Prostate gland (tissue), 2 donors: ENCODE measurements around the gene CD83. TPM values are rescaled to one million over a fixed set of nuclear protein-coding genes. Genes with fewer than 3 reads are reported as not detected.

Source experiments
- DNase-seq: peaks from one replicate; pipeline ENCODE4 v3.0.0-alpha.2; 2019; ENCODE audit warnings: low spot score
- H3K27ac ChIP-seq, 2 donors: fragments of 200-600 bp; sonication (generic); 2 replicates each; pipeline ENCODE4 v1.5.1; 2017 to 2019
- H3K27me3 ChIP-seq: fragments of 200-600 bp; sonication (generic); replicated peaks from 2 replicates; pipeline ENCODE4 v1.5.1; 2019; ENCODE audit not compliant: insufficient read depth
- H3K36me3 ChIP-seq, 2 donors: fragments of 200-600 bp; sonication (generic); 1 replicate in 1 of 2; 2 replicates in 1 of 2; pipeline versions ENCODE4 v1.5.1 to v1.8.1; 2017 to 2019
- H3K4me1 ChIP-seq: fragments of 200-600 bp; sonication (generic); replicated peaks from 2 replicates; pipeline ENCODE4 v1.5.1; 2019
- H3K4me3 ChIP-seq, 2 donors: fragments of 200-600 bp; sonication (generic); 2 replicates each; pipeline ENCODE4 v1.5.1; 2017 to 2019
- H3K9me3 ChIP-seq: fragments of 200-600 bp; sonication (generic); 2 replicates; pipeline ENCODE4 v1.5.1; 2017
- CTCF ChIP-seq, 4 experiments: fragments of 200-600 bp in 2 of 4; fragments of 450-650 bp in 2 of 4; sonication (generic) in 2 of 4; IDR thresholded peaks; 1 replicate in 3 of 4; 2 replicates in 1 of 4; pipeline ENCODE4 v1.5.1; 2016 to 2019; ENCODE audit warnings: antibody characterized with exemption in 4 of 4, mild to moderate bottlenecking in 2 of 4, moderate library complexity in 2 of 4
- POLR2A ChIP-seq: fragments of 450-650 bp; IDR thresholded peaks from one replicate; pipeline ENCODE4 v1.6.1; 2016; ENCODE audit warnings: antibody characterized with exemption, mild to moderate bottlenecking
- POLR2AphosphoS5 ChIP-seq: sonication (generic); formaldehyde crosslinking; IDR thresholded peaks from one replicate; pipeline ENCODE4 v1.6.1; 2017; ENCODE audit warnings: antibody characterized with exemption
- WGBS: methylation state at CpG from one replicate; pipeline ENCODE4 v1.1.5; 2018; 5-methylcytosine and 5-hydroxymethylcytosine counted together
- intact Hi-C: fragments of 100-400 bp; cut with DNase I; formaldehyde crosslinking; loops from one replicate; pipeline ENCODE4 v1.14.2; 2022
- total RNA-seq, 2 donors: library from RNA; depleted of rRNA; stranded (reverse); fragments of >200 nt; gene quantifications; one replicate each; pipeline ENCODE4 v1.1.0, GENCODE V29; 2016

CD83 gene
- total RNA-seq, 2 donors from 2014 or later: 5.5 to 5.7 TPM

DNA sequence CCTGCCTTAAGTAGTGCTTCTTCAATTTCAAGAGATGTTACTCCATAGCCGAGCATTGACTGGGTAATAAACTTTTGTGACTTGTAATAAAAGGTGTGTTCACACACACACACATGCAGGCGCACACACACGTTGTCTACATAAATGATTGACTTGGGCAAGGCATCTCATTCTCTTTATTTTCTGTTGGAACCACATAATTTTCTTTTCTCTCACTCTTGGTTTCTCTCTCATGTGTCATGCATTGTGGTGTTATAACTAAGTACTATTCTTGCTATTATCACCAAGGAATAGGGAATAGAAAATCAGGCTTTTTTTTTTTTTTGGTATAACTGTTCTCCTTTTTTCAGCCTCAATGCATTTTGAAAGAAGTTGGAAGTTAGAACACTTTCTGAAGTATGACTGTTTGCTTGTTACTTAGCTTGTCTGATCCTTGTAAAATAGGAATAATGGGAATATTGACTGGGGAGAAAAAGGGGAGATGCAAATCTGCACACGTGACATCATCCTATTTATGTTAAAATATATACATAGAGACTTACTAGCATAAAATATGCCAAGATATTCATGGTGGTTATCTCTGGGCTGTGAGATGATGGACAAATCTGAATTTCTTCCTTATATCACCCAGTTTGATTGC lies 26.1 kb upstream of the CD83 start:
- WGBS: 68% methylated on average over 4 of the region's 4 CpGs
- peaks cover 4% of the 10 kb centered on the region for H3K4me1 ChIP-seq
- intact Hi-C loops: no loop called here
- TF ChIP-seq POLR2AphosphoS5: no peak
- TF ChIP-seq POLR2A: no peak
- TF ChIP-seq CTCF (IDR thresholded peaks at IDR 0.05): no peak
- no peak for DNase-seq
- no peak overlapping the region for H3K27ac ChIP-seq
- H3K27me3 ChIP-seq: no peaks in the 10 kb centered on the region
- no peaks in the 10 kb centered on the region for H3K9me3 ChIP-seq
- no peak overlapping the region for H3K4me3 ChIP-seq
- no peaks in the 10 kb centered on the region for H3K36me3 ChIP-seq

GRCh38 chr6:14092316-14092715 lies 25.3 kb upstream of the CD83 start:
- WGBS: 62% methylated on average over 3 of the region's 3 CpGs
- no peak overlapping the region for H3K4me3 ChIP-seq
- H3K27me3 ChIP-seq: no peaks in the 10 kb centered on the region

DNA sequence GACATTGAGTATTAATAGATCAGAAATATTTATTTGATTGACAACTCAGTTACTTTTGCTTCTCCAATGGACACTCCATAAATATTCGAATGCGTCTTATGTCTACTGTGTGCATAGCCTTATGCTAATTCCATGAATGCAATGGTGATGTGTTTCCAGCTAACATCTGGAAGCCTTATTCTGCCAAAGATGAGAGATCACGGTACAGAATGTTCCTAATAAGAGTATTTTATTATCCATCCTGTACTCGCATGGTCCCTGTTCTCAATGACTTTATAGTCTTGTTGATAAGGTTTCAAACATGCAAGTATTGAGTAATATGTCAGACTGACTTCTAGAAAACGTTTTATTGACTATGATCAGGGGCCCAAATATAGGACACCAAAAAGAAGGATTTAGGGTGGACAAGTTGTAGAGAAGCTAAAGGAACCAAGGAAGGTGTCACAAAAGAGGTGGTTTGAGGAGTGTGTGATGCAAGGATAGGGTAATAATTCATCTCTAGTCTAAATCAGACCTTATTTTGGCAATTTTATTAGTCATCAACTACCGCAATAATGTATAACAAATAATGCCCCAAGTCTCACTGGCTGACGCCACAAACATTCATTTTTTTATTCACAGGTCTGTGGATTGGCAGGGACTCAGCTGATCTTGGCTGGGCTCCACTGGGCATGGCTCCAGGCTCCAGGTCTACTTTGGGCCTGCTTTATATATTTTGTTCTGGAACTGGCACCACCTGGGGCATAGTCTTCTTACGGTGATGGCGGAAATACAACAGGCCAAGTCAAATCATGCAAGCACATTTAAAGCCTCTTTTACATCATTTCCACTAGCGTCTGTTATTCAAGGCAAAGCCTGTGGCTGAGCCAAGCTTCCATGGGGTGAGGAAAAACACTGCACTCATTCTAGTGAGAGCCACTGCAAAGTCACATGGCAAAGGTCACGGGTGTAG lies 24.5 kb upstream of the CD83 start:
- intact Hi-C loops: no loop called here
- Histone ChIP-seq H3K9me3 (no peaks in the 10 kb centered on the region), H3K4me1 (peaks cover 4% of the 10 kb centered on the region), H3K36me3 (no peaks in the 10 kb centered on the region), H3K27ac (peak overlapping the region; percentile 47 to 65), H3K27me3 (no peaks in the 10 kb centered on the region), H3K4me3 (no peak overlapping the region)
- peak; percentile 72 for DNase-seq
- TF ChIP-seq CTCF (IDR thresholded peaks at IDR 0.05) (no peak), POLR2AphosphoS5 (peak; percentile 91)
- 24% methylated on average over 11 of the region's 11 CpGs for WGBS

More at GRCh38 chr6:14092316-14092715, 25.3 kb upstream of the CD83 start:
- Histone ChIP-seq H3K27ac (peak overlapping the region; percentile 47 to 65), H3K36me3 (no peaks in the 10 kb centered on the region), H3K4me1 (peaks cover 4% of the 10 kb centered on the region), H3K9me3 (no peaks in the 10 kb centered on the region)
- no peak for TF ChIP-seq CTCF (IDR thresholded peaks at IDR 0.05)
- TF ChIP-seq POLR2A: no peak
- TF ChIP-seq POLR2AphosphoS5: no peak
- DNase-seq: no peak
- intact Hi-C loops: no loop called here

DNA sequence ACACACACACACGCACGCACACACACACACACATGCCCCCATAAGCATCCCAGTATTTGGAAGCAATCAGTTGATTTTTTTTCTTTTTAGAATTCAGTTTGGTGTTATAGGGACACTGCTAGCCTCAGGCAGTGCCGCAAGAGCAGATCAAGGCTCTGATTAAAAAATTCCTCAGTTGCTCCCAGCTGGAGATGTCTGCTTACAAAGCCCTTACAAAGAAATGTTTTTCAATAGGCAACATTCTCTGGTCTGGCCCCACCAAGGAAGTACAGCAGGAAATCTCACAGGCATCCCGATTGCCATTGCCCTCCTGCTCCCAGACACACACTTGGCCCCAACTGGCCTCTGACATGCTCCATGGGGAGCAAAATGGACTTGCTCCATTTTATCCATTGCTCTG lies 22.9 kb upstream of the CD83 start:
- peaks cover 4% of the 10 kb centered on the region for H3K4me1 ChIP-seq
- intact Hi-C loops: no loop called here
- TF ChIP-seq POLR2AphosphoS5 (no peak), CTCF (IDR thresholded peaks at IDR 0.05) (no peak), POLR2A (no peak)
- no peak for DNase-seq
- no peak overlapping the region for H3K4me3 ChIP-seq
- peak overlapping the region; percentile 47 to 65 for H3K27ac ChIP-seq
- H3K36me3 ChIP-seq: no peaks in the 10 kb centered on the region
- 79% methylated on average over 4 of the region's 4 CpGs for WGBS
- no peaks in the 10 kb centered on the region for H3K9me3 ChIP-seq
- H3K27me3 ChIP-seq: no peaks in the 10 kb centered on the region
